ENCODE measurements around the gene CRYBG1.

Gene CRYBG1

DNA sequence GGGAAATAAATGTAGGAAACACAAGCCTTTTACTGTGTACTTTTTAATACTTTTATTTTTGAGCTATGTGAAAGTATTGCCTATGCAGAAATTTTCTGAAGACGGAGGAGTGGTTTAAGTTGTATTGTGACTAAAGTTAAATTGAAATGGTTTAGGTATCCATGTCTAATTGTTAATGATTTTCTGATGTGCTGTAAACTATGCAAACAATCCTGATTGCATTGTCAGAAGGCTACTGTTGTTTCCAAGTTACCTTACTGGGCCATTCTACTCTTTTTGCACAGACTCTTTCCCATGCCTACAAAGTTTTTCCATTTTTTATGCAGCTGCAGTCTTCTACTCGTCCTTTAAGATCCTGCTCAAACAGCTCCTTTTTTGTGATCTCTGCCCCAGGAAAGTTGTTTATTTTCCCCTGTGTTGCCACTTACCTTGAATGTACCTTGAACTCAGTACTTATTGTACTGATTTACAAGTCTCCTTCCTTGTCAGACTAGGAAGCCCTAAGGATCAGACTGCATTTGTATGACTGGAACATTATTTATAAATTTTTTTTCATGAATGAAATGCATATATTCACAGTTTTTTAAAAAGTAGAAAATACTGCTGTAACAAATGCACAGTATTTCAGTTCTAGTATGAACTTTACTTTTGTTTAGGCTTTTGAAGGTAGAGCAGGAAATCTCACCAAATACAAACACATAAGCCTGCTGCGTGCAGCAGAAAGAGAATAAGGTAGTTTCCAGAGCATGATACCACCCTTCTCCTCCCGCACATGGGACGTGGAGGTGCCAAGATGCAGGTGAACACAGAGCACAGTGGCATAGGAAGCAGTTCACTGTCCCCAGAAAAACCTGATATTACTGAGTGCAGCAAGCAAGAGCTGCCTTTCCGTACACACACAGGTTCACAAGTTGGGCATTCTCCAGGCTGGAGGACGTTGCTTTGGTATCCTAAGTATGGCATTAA is 97.8 kb downstream of the CRYBG1 start:
- no peaks in the 10 kb centered on the region for H3K4me1 ChIP-seq (ENCODE audit: control extremely low read depth in 1 of 4, control insufficient read depth in 4 of 4, insufficient read depth in 4 of 4, low read length in 3 of 4)
- H3K9me3 ChIP-seq (ENCODE audit: control extremely low read depth in 1 of 5, control insufficient read depth in 4 of 5, insufficient read depth in 2 of 5, low read depth in 1 of 5, low read length in 4 of 5) = no peaks in the 10 kb centered on the region
- no peaks in the 10 kb centered on the region for H3K36me3 ChIP-seq (ENCODE audit: control insufficient read depth in 4 of 4, insufficient read depth in 4 of 4, low read length in 3 of 4)
- DNase-seq = no peak
- ChIA-PET CTCF (interaction anchor here (1.1 kb wide), 1 partner anchor 48 kb away, joined by 3 read pairs; no protein-coding TSS in a partner anchor), POLR2A (no interaction called here)
- no peaks in the 10 kb centered on the region for H3K27me3 ChIP-seq (replicated peaks in 2 of 5; ENCODE audit: control insufficient read depth in 4 of 5, insufficient read depth in 5 of 5, low read length in 4 of 5)
- 95% methylated on average over 7 of the region's 7 CpGs for WGBS (ENCODE audit: insufficient coverage)
- no peak overlapping the region for H3K4me3 ChIP-seq (ENCODE audit: control insufficient read depth in 1 of 7, extremely low read depth in 1 of 7, insufficient read depth in 4 of 7, low read depth in 2 of 7, low read length in 6 of 7)
- H3K27ac ChIP-seq (ENCODE audit: insufficient read depth in 1 of 2, low read depth in 1 of 2, low read length in 2 of 2, poor library complexity in 1 of 2, severe bottlenecking in 2 of 2) = no peak overlapping the region

DNA sequence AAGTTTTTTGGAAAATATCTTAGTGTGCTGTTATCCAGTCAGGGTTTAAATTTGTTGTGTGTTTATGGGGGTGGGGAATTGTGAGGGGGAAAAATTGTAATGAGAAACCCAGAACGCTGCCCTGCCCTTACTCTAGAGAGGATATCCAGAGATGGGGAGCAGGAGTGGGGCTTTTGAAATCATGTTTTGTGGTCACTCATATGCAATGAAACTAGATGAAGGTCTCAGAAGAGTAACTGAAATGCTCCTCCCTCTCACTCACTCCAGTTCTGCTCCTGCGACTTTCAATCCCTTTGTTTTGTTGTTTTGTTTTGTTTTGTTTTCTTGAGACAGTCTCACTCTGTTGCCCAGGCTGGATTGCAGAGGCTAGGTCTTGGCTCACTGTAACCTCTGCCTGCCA is 100.0 kb downstream of the CRYBG1 start:
- ChIA-PET POLR2A (no interaction called here), CTCF (interaction anchor here (1.1 to 1.6 kb wide), 2 partner anchors 49 to 106 kb away, joined by 3 to 5 read pairs; no protein-coding TSS in a partner anchor)
- no peaks in the 10 kb centered on the region for H3K27me3 ChIP-seq (replicated peaks in 2 of 5; ENCODE audit: control insufficient read depth in 4 of 5, insufficient read depth in 5 of 5, low read length in 4 of 5)
- no peaks in the 10 kb centered on the region for H3K9me3 ChIP-seq (ENCODE audit: control extremely low read depth in 1 of 5, control insufficient read depth in 4 of 5, insufficient read depth in 2 of 5, low read depth in 1 of 5, low read length in 4 of 5)
- no peak overlapping the region for H3K27ac ChIP-seq (ENCODE audit: insufficient read depth in 1 of 2, low read depth in 1 of 2, low read length in 2 of 2, poor library complexity in 1 of 2, severe bottlenecking in 2 of 2)
- no peaks in the 10 kb centered on the region for H3K4me1 ChIP-seq (ENCODE audit: control extremely low read depth in 1 of 4, control insufficient read depth in 4 of 4, insufficient read depth in 4 of 4, low read length in 3 of 4)
- DNase-seq = no peak
- H3K4me3 ChIP-seq (ENCODE audit: control insufficient read depth in 1 of 7, extremely low read depth in 1 of 7, insufficient read depth in 4 of 7, low read depth in 2 of 7, low read length in 6 of 7) = no peak overlapping the region
- H3K36me3 ChIP-seq (ENCODE audit: control insufficient read depth in 4 of 4, insufficient read depth in 4 of 4, low read length in 3 of 4) = no peaks in the 10 kb centered on the region
- WGBS (ENCODE audit: insufficient coverage) = 100% methylated on average over 1 of the region's 2 CpGs

DNA sequence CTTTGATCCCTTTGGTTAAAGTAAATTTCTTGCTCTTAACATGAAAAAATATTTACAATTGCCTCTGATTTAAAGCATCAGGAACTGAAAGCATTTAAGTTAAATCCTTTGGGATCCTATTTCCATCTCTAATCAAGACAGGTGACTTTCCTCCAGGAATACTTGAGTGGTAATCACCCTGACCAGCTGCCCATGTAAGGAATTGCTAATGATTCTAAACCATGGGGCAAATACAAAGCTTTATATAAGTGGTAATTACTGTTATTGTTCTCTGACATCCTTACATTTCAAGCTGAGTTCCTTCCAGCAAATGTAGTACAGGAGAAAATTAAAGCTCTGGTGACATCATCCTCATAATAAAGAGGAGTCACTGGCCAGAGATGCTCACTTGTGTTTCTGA is 100.6 kb downstream of the CRYBG1 start:
- H3K27me3 ChIP-seq (replicated peaks in 2 of 5; ENCODE audit: control insufficient read depth in 4 of 5, insufficient read depth in 5 of 5, low read length in 4 of 5) = no peaks in the 10 kb centered on the region
- H3K9me3 ChIP-seq (ENCODE audit: control extremely low read depth in 1 of 5, control insufficient read depth in 4 of 5, insufficient read depth in 2 of 5, low read depth in 1 of 5, low read length in 4 of 5) = no peaks in the 10 kb centered on the region
- no peak overlapping the region for H3K4me3 ChIP-seq (ENCODE audit: control insufficient read depth in 1 of 7, extremely low read depth in 1 of 7, insufficient read depth in 4 of 7, low read depth in 2 of 7, low read length in 6 of 7)
- no peaks in the 10 kb centered on the region for H3K36me3 ChIP-seq (ENCODE audit: control insufficient read depth in 4 of 4, insufficient read depth in 4 of 4, low read length in 3 of 4)
- no peak for DNase-seq
- POLR2A ChIA-PET = no interaction called here
- CTCF ChIA-PET = interaction anchor here (1.1 to 1.6 kb wide), 2 partner anchors 48 to 106 kb away, joined by 3 to 5 read pairs; no protein-coding TSS in a partner anchor
- no peaks in the 10 kb centered on the region for H3K4me1 ChIP-seq (ENCODE audit: control extremely low read depth in 1 of 4, control insufficient read depth in 4 of 4, insufficient read depth in 4 of 4, low read length in 3 of 4)
- no peak overlapping the region for H3K27ac ChIP-seq (ENCODE audit: insufficient read depth in 1 of 2, low read depth in 1 of 2, low read length in 2 of 2, poor library complexity in 1 of 2, severe bottlenecking in 2 of 2)

- H3K9me3 ChIP-seq (ENCODE audit: control extremely low read depth in 1 of 5, control insufficient read depth in 4 of 5, insufficient read depth in 2 of 5, low read depth in 1 of 5, low read length in 4 of 5) = no peaks in the 10 kb centered on the region
- DNase-seq = no peak
- no peaks in the 10 kb centered on the region for H3K36me3 ChIP-seq (ENCODE audit: control insufficient read depth in 4 of 4, insufficient read depth in 4 of 4, low read length in 3 of 4)
- ChIA-PET POLR2A (interaction anchor here (0.6 kb wide), 1 partner anchor 19 kb away, joined by 3 read pairs; no protein-coding TSS in a partner anchor), CTCF (interaction anchor here (0.6 to 2.6 kb wide), 3 partner anchors 12 to 18 kb away, joined by 3 to 6 read pairs (median 5); no protein-coding TSS in a partner anchor)
- no peaks in the 10 kb centered on the region for H3K27me3 ChIP-seq (replicated peaks in 2 of 5; ENCODE audit: control insufficient read depth in 4 of 5, insufficient read depth in 5 of 5, low read length in 4 of 5)
- no CpG with 5 or more reads among the region's 2 CpGs for WGBS (ENCODE audit: insufficient coverage)
- no peak overlapping the region for H3K4me3 ChIP-seq (ENCODE audit: control insufficient read depth in 1 of 7, extremely low read depth in 1 of 7, insufficient read depth in 4 of 7, low read depth in 2 of 7, low read length in 6 of 7)
- H3K27ac ChIP-seq (ENCODE audit: insufficient read depth in 1 of 2, low read depth in 1 of 2, low read length in 2 of 2, poor library complexity in 1 of 2, severe bottlenecking in 2 of 2) = no peak overlapping the region
- H3K4me1 ChIP-seq (ENCODE audit: control extremely low read depth in 1 of 4, control insufficient read depth in 4 of 4, insufficient read depth in 4 of 4, low read length in 3 of 4) = no peaks in the 10 kb centered on the region
These were observed 102.5 kb downstream of the CRYBG1 start for GRCh38 chr6:106462923-106463557.

GRCh38 chr6:106466211-106466610 is 105.7 kb downstream of the CRYBG1 start:
- no peaks in the 10 kb centered on the region for H3K9me3 ChIP-seq (ENCODE audit: control extremely low read depth in 1 of 5, control insufficient read depth in 4 of 5, insufficient read depth in 2 of 5, low read depth in 1 of 5, low read length in 4 of 5)
- CTCF ChIA-PET = interaction anchor here (2.2 kb wide), 1 partner anchor 17 kb away, joined by 12 read pairs; no protein-coding TSS in a partner anchor
- no CpG with 5 or more reads among the region's 2 CpGs for WGBS (ENCODE audit: insufficient coverage)
- no peak overlapping the region for H3K4me3 ChIP-seq (ENCODE audit: control insufficient read depth in 1 of 7, extremely low read depth in 1 of 7, insufficient read depth in 4 of 7, low read depth in 2 of 7, low read length in 6 of 7)
- no peaks in the 10 kb centered on the region for H3K4me1 ChIP-seq (ENCODE audit: control extremely low read depth in 1 of 4, control insufficient read depth in 4 of 4, insufficient read depth in 4 of 4, low read length in 3 of 4)
- H3K27me3 ChIP-seq (replicated peaks in 2 of 5; ENCODE audit: control insufficient read depth in 4 of 5, insufficient read depth in 5 of 5, low read length in 4 of 5) = no peaks in the 10 kb centered on the region
- no peak for DNase-seq
- POLR2A ChIA-PET = no interaction called here
- no peaks in the 10 kb centered on the region for H3K36me3 ChIP-seq (ENCODE audit: control insufficient read depth in 4 of 4, insufficient read depth in 4 of 4, low read length in 3 of 4)
- H3K27ac ChIP-seq (ENCODE audit: insufficient read depth in 1 of 2, low read depth in 1 of 2, low read length in 2 of 2, poor library complexity in 1 of 2, severe bottlenecking in 2 of 2) = no peak overlapping the region

- no peaks in the 10 kb centered on the region for H3K9me3 ChIP-seq (ENCODE audit: control extremely low read depth in 1 of 5, control insufficient read depth in 4 of 5, insufficient read depth in 2 of 5, low read depth in 1 of 5, low read length in 4 of 5)
- POLR2A ChIA-PET = no interaction called here
- CTCF ChIA-PET = interaction anchor here (0.6 kb wide), 1 partner anchor 1355 kb away, joined by 3 read pairs; the partner anchor contains the start of gene SCML4
- WGBS (ENCODE audit: insufficient coverage) = 100% methylated on average over 2 of the region's 2 CpGs
- H3K27ac ChIP-seq (ENCODE audit: insufficient read depth in 1 of 2, low read depth in 1 of 2, low read length in 2 of 2, poor library complexity in 1 of 2, severe bottlenecking in 2 of 2) = no peak overlapping the region
- H3K4me1 ChIP-seq (ENCODE audit: control extremely low read depth in 1 of 4, control insufficient read depth in 4 of 4, insufficient read depth in 4 of 4, low read length in 3 of 4) = no peaks in the 10 kb centered on the region
- no peaks in the 10 kb centered on the region for H3K27me3 ChIP-seq (replicated peaks in 2 of 5; ENCODE audit: control insufficient read depth in 4 of 5, insufficient read depth in 5 of 5, low read length in 4 of 5)
- no peak for DNase-seq
- H3K4me3 ChIP-seq (ENCODE audit: control insufficient read depth in 1 of 7, extremely low read depth in 1 of 7, insufficient read depth in 4 of 7, low read depth in 2 of 7, low read length in 6 of 7) = no peak overlapping the region
- H3K36me3 ChIP-seq (ENCODE audit: control insufficient read depth in 4 of 4, insufficient read depth in 4 of 4, low read length in 3 of 4) = no peaks in the 10 kb centered on the region
These were observed 108.4 kb downstream of the CRYBG1 start for GRCh38 chr6:106468935-106469334.

- 100% methylated on average over 4 of the region's 4 CpGs for WGBS (ENCODE audit: insufficient coverage)
- CTCF ChIA-PET = interaction anchor here (0.6 kb wide), 1 partner anchor 92 kb away, joined by 3 read pairs; no protein-coding TSS in a partner anchor
These were observed 109.4 kb downstream of the CRYBG1 start for GRCh38 chr6:106469882-106470281.

More at GRCh38 chr6:106469882-106470281, 109.4 kb downstream of the CRYBG1 start:
- Histone ChIP-seq H3K4me3 (ENCODE audit: control insufficient read depth in 1 of 7, extremely low read depth in 1 of 7, insufficient read depth in 4 of 7, low read depth in 2 of 7, low read length in 6 of 7) (no peak overlapping the region), H3K27ac (ENCODE audit: insufficient read depth in 1 of 2, low read depth in 1 of 2, low read length in 2 of 2, poor library complexity in 1 of 2, severe bottlenecking in 2 of 2) (no peak overlapping the region), H3K27me3 (replicated peaks in 2 of 5; ENCODE audit: control insufficient read depth in 4 of 5, insufficient read depth in 5 of 5, low read length in 4 of 5) (no peaks in the 10 kb centered on the region), H3K36me3 (ENCODE audit: control insufficient read depth in 4 of 4, insufficient read depth in 4 of 4, low read length in 3 of 4) (no peaks in the 10 kb centered on the region), H3K9me3 (ENCODE audit: control extremely low read depth in 1 of 5, control insufficient read depth in 4 of 5, insufficient read depth in 2 of 5, low read depth in 1 of 5, low read length in 4 of 5) (no peaks in the 10 kb centered on the region), H3K4me1 (ENCODE audit: control extremely low read depth in 1 of 4, control insufficient read depth in 4 of 4, insufficient read depth in 4 of 4, low read length in 3 of 4) (no peaks in the 10 kb centered on the region)
- DNase-seq = no peak
- POLR2A ChIA-PET = no interaction called here
